HG03571 (cell line): ENCODE data around the gene USP6NL.
"Not testable (repeated sequence)": the region's sequence is repeated elsewhere in the genome, so short reads cannot be mapped to it uniquely, and the experiment has no call there.

Experiments
- ATAC-seq: cut with Tn5 transposase; IDR thresholded peaks from one replicate; pipeline ENCODE4 v1.9.1; 2021; ENCODE audit not compliant: unreplicated experiment

USP6NL gene

DNA sequence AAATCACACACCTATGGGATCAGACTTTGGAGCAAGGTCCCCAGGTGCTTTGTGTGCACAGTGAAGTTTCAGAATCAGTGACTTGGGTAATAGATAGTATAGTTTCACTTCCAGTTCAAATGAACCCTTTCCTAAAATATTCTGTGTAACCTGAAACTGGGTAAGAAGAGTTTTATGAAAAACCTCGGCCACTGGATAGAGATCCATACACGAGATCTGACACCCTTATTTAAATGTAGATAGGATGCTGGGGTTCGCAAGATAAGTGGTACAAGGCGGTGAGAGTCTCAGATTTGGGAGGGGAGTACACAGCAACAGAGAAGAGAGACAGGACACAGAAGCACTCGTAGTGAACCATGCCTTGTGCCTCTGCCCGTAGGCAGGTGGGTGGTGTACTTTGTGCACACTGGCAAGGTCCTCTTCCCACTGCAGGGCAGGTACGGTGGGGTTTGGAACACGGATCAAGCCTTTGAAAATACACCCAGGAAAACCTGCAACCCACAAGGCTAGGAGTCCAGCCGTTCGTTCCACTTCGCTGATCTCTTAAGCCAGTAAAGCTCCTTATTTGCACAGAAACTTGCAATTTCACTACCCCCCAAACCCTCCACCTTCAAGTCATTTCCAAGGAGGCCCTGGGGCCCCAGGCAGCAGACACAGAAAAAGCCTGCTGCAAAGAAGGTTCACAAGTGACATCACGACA lies 162.8 kb downstream of the USP6NL start:
- ATAC-seq, result peak; percentile 83

- ATAC-seq, result peak; percentile 54
Measured at GRCh38 chr10:11448190-11448544, 163.3 kb downstream of the USP6NL start.

- ATAC-seq, result no peak
Measured at GRCh38 chr10:11447586-11447985, 163.9 kb downstream of the USP6NL start.

DNA sequence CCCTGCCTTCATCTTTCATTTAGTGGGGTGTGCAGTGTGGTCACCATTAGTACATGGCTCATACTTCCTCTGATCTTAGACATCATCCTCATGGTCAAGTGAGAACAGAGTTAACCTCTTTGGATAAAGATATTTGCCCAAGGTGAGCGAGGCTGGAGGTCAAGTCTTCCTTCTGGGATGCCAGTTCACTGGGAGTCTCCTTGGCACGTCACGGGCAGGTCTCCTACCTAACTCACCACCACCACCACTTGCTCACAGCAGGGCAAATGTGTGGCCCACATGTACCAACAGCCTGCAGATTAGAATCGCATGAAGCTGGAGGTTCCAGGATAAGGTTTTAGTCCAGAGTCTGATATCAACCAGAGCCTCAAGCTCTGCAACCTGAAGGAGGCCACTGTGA lies 164.6 kb downstream of the USP6NL start:
- no peak for ATAC-seq

GRCh38 chr10:11446133-11446532 lies 165.3 kb downstream of the USP6NL start:
- ATAC-seq, result no peak

DNA sequence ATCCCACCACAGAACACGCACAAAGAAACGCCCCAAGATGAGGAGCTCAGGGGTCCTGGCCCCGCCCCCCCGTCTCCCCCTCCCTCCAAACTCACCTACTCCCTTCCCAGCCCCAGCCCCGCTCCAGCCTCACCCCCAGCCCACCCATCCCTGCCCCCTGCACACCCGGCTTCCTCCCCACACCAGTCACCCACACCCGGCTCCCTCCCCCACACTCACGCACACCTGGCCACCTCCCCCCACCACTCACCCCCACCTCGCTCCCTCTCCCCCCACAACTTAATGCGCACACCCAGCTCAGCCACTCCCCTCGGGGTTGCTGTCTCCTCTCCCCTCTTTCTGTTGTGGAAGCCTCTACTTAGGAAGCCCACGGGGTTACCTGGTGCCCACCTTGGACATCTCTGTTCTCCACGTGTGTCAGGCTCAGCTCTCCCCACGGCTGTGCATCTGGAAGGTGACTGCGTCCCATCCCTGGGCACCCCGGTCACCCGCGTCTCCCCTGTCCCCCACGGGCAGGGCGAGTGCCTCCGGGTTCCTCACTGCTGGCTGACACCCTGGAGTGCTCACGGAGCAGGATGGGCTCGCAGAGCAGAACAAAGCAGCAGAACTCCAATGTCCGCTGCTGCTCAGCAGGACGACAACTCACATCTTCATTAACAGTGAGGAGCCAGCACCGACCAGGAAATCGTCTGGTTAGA lies 166.8 kb downstream of the USP6NL start:
- ATAC-seq, result no peak

DNA sequence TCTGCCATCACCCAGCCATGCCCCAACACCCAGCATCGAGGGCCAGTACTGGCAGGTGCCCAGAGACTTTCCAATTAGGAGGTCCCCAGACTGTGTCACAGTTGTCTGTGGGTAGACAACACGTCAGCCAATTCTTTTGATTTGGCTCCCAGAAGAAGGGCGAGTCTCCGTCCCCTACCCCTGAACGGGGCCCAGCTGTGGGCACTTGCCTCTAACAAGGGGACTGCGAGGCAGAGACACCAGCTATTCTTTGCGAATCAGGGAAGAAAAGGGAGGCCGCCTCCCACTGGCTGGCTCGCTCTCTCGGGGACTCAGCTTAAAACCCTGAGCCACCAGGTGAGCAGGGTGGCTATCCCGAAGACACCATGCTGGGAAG lies 167.3 kb downstream of the USP6NL start:
- no peak for ATAC-seq

DNA sequence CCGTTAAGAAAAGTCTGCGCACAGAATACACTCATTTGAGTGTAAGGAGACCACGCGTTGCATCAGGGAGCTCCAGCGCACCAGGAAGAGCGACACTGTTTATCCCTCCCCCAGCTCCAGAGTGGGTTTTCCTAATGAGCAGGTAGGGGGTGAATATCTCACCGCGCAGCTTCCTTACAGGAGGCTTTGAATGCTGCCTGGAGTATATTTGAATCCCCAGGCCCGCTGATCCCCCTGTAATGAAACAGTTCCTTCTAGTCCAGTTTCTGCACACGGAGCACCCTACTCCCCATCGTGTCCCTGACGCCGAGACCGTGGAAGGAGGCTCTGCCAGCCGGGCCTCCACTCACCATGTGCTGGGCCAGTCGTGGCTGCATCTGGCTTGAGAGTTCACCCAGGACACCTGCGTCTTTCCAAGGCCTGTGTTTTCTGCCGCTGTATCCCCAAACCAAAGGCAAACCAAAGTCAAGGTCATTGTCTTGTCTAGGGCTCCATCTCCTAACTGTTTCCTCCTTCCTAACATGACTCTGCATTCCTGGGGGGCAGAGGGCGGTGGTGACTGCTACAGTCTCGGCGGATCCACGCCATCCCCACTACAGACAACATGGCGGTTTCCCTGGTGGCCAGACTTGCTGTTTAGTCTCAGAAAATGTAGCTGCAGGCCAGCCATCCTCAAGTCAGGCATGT lies 167.8 kb downstream of the USP6NL start:
- no peak for ATAC-seq

DNA sequence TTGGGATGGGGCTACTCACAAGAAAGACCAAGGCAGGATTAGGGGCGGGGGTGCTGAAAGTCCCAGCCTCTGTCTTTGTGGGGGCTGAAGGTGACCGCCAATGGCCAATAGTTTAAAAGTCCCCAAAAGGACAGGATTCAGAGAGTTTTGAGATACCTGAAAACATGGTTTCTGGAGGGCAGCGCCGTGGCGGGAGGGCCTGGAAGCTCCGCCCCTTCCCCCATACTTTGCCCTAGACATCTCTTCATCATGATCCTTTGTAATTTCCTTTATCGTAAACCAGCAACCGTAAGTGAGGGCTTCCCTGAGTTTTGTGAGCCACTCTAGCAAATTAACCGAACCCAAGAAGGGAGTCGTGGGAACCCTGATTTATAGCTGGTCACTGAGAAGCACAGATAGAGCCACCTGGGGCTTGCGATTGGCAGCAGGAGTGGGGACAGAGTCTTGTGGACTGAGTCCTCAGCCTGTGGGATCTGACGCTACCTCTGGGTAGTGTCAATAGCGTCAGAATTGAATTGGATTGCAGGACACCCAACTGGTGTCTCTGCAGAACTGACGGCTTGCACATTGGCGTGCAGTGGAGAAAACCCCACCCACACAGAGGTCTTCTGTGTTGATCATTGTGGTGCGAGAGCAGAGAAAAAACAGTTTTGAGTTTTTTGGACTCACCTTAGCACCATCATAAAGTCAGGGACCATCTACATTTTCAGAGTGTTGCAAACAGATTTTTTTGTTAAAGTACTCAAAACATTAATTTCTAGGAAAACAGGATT lies 169.3 kb downstream of the USP6NL start:
- ATAC-seq, result no peak

DNA sequence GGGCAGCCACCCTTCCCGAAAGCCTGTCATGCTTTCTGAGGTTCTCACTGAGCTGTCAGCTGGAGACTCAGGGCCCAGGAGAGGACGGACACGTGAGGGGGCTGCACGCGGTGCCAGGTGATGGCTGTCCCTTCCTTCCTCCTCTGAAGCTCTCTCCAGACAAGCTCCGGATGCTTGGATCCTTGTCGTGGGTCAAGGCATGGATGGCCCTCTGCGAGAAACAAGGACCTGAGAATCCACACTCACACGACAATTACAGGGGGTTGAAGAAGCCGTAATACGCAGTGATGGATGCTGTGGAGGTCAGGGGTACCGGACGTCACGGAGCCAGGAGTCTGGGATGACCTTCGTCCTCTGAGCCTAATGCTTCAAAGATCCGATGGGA lies 170.3 kb downstream of the USP6NL start:
- no peak for ATAC-seq

DNA sequence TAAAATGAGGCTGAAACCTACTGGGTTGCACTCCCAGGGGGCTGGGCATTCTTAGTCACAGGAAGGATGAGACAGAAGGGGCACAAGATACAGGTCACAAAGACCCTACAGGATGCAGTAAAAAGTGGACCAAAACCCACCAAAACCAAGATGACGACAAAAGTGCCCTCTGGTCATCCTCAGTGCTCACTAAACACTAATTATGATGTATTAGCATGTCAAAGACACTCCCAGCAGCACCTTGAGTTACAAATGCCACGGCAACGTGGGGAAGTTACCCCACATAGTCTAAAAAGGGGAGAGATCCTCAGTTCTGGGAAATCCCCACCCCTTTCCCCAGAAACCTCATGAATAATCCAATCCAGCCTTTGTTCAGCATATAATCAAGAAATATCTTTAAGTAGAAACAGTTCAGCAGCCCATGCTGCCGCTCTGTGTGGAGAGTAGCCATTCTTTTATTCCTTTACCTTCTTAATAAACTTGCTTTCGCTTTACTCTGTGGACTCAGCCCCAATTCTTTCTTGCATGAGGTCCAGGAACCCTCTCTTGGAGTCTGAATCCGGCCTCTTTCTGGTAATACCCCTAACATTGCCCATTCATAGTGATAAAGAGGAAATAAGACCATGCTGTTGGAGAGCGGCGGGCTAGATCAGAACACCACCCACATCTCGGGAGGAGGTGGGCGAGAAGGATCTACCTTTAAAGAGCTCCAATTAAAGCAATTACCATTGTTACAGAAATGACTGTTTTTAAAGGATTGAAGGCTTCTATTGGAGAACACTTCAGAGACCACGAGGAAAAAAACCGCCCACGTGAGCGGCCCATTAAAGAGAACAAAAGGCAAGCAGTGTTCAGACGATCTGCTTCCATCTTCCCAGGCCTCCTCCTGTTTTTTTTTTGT lies 170.9 kb downstream of the USP6NL start:
- no peak for ATAC-seq

GRCh38 chr10:11439523-11440053 lies 171.9 kb downstream of the USP6NL start:
- no peak for ATAC-seq

DNA sequence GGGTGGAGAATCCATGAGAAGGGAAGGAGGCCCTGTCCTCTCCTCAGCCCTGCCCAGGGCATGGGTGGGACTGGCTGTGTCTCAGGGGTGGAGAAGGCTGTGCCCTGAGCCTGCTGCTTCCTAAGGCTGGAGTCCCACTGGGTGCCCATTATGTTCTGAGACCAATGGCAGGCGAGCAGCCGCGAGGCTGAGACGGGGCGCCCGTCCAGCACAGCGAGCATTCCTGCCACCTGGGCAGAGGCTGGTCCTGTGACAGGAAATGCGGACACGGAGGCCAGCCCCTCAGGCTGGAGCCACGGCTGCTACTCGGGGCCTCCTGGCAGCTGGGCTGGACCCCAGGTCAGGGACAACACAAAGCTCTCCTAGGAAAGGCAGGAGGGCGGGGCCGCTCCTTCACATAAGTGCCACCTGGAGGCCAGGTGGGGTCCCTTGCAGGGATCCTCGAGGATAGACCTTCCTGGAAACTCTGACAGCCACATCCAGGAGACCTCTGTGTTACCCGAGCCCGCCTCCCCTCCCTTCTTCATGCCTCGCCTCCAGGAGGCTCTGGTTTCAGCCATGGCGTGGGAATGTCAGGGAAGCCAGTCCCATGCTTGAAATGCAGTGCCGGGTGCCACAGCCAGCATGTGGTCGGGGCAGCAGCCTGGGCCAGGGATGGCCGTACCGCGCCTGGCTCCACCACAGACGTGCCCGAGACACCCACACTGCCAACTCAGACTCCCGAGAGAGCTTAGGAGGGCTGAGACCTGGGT lies 173.9 kb downstream of the USP6NL start:
- no peak for ATAC-seq

DNA sequence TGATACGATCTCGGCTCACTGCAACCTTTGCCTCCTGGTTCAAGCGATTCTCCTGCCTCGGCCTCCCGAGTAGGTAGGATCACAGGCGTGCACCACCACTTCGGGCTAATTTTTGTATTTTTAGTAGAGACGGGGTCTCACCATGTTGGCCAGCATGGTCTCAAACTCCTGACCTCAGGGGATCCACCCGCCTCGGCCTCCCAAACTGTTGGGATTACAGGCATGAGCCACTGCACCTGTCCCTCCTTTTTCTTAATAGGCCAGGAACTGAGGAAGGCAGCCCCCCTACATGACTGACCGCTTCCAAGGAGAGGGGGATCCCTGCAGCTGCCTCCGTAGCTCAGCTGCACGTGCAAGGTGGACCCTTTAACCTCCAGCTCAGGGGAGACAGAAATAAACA lies 175.0 kb downstream of the USP6NL start:
- not testable (repeated sequence) for ATAC-seq

GRCh38 chr10:11435581-11435981 lies 175.9 kb downstream of the USP6NL start:
- ATAC-seq, result no peak

- no peak for ATAC-seq
Measured at GRCh38 chr10:11434324-11434723, 177.1 kb downstream of the USP6NL start.

DNA sequence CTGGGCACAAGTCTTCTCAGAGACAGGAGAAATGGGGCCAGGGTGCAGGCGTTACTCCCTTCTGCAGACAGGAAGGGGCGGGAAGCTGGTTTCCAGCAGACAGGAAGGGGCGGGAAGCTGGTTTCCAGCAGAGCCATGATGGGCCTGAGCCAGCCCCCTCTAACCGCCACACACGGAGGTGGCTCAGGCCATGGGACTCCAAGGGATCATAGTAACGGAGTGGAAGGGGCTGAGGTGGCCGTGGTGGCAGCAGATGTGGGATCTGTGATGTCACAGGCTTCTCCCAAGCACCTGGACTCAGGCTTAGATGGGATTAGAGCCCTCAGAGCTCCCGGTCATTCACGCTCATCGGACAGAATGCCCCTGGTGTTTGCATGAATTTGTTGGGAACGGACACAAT lies 177.8 kb downstream of the USP6NL start:
- no peak for ATAC-seq

GRCh38 chr10:11431216-11431555 lies 180.3 kb downstream of the USP6NL start:
- no peak for ATAC-seq

DNA sequence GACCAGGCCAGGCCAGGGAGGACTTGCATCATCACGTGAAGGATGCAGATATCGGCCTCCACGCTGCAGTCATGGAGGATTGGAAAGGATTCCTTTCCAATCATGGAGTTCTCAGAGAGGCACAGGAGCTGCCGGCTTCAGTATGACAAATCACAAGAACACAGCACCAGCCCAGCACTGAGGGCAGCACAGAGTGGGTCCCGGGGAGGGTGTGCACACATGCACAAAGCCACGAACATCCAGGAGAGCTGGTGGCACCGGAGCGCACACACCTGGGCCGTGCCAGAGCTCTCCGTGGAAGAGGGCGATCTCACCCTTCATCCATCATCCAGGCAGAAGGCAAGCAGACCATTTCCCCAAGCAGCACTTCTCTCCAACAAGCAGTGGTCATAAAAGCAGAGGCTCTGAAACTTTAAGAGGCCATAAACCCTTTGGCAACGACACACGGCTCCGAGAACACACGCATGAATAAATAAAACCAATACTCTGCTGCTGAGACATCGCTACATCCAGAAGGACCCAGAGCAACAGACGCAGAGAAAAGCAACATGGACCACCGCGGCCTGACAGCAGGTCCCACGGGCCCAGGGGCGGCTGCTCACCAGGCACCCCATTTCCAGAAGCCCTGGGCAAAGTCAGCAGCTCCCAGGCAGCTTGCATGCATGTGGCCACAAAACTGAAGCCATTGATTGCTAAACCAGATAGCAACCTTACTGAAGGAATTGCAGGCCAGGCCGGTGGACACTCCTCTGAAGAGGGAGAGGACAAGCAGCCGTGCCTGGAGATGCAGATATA lies 180.8 kb downstream of the USP6NL start:
- ATAC-seq, result no peak
